HG03558 (cell line): ENCODE results near the gene SGF29.
"Not testable (repeated sequence)": the region's sequence is repeated elsewhere in the genome, so short reads cannot be mapped to it uniquely, and the experiment has no call there.

ENCODE experiments used
- ATAC-seq: cut with Tn5 transposase; IDR thresholded peaks from one replicate; pipeline ENCODE4 v1.9.1; 2021; ENCODE audit warnings: moderate number of reproducible peaks; ENCODE audit not compliant: unreplicated experiment; ENCODE audit errors: extremely low read depth

The SGF29 gene

DNA sequence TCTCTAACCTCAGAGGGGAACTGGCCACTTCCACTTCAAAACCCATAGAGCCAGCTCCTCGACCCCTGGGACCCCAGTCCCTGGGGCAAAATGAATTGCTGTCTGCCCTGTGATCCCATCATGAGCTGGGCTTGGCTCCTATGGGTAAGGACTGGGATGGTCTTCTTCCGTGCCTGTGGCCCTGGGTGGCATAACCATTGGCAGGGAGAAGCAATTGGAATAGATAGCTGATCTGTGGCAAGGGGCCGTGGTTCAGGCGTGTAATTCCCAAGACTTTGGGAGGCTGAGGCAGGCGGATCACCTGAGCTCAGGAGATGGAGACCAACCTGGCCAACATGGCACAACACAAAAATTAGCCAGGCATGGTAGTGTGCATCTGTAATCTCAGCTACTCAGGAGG, 38.8 kb downstream of the SGF29 start:
- ATAC-seq, result no peak

DNA sequence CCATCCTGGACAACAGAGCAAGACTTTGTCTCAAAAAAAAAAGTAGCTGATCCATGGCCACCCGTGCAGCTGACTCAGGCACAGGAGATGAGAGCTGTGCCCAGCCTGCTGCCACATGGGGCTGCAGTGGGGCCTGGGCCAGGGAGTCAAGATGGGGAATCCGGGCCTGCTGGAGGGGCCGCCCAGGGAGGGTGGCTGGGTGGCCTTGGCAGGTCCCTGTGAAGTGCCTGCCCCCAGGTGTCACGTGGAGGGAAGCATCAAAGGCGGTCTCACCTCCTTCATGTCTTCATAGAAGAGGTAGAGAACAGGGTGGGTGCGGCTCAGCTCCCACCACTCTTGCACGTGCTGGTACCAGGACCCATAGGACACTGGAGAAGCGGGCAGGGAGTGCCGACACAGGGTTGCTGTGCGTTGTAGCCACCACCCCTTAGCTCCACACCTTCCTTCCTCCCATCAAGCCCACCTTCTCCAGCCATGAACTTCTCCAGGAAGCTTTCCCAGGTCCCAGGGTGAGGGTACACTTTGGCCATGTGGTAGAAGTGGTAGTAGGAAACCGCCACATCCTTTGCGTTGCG, 39.3 kb downstream of the SGF29 start:
- no peak for ATAC-seq

DNA sequence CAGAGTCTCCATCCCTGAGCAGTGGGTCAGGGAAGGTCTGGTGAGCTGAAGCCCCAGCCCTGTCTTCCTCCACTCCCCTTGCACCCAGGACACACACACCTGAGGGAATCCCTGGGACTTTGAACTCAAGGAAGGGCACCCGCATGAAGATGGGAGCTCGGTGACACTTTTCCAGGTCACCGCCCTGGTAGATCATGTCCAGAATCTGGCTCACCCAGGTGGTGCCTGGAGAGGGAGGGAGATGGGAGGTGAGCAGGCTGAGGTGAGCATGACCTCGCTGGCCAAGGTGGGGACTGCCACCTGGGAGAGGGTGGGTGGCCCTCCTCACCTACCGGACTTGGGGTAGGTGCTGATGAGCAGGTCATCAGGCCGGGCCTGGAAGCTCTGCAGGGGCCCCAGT, 41.7 kb downstream of the SGF29 start:
- ATAC-seq, result not testable (repeated sequence)

DNA sequence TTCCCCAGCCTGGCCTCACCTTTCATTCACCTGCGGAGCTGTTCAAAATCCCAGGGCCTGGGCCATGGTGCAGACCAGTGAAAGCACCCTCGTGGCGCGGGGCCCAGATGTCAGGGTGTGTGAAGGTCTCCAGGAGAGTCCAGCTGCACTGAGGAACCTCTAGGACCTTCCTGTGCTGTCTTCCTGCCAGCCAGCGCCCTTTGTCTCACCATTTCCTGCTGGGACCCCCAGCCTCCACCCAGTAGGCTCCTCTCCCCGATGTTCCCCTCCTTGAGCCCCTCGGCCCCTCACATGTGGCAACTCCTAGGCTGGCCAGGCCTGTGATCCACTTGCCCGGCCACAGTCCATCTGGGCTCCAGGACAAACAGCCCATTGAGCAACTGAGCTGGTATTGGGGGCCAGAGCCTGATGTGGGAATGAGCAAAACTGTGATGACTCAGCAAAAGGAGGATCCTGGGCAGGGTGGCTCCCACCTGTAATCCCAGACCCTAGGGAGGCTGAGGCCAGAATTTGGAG, 42.5 kb downstream of the SGF29 start:
- no peak for ATAC-seq

DNA sequence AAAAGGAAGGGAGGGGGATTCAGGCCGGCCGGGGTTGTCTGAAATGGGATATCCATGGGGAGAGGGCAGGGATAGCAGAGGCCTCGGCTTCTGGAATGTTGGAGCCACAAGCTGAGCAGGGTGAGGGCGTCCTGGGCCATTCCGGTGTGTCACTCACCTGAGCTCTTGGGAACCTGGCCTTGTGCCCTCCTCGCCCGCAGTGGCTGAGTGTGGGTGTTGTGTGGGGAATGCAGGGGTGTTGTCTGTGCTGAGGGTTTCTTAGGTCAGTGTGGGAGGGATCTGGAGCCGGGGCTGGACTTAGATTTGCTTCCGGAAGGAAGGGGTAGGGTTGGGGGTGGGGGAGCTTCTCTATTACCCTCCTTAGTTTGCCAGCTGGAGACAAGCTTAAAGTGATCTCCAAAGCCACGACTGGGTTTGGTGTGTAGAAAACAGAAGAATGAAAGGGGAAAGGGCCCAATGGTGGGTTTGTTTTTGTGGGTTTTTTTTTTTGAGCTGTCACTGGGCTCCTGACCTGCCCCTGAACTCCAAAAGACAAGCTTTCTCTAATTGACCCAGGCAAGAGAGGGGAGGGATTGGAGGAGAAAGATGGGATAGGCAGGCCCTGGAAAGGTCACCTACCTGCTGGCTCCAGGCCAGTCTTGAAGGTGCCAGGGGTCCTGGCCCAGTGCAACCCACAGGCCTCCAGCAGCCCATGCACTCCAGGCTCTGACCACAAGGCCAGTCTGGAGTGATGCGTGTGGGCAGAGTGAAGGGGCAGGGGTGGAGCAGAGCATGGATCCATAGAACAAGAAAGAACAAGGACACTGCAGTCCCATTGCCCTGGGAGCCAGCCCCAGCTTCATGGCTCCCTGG, 43.3 kb downstream of the SGF29 start, which contains the start of gene SULT1A2:
Gene SULT1A2 (minus strand): TSS at position 211 of the 852 bp plus-strand sequence. CDS start 1,120 bp downstream, outside the sequence.
- ATAC-seq, result no peak

DNA sequence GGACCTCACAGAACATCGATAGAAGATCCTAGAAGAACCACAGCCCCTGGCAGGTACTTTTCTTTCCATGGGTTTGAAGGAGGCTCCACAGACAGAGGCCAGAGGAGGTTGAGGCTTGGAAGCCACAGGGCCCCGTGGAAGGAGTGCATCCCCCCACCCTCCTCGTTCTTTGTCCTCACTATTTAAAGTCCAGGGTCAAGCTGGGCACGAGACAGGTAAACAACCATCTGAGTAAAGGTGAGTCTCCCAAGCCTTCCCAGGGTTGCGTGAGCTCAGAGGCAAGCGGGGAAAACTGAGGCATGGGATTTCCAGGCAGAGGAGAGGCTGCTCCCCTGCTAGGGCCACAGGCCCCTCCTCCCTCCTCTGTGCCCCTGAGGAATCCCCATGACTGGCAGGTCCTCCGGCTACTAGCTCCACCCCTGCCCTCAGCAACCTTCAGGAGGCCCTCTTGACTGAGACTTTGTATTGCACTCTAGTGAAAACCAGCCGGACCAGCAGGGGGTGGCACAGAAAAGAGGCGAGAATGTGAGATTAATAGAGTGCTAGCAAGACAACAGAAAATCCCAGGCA, 44.1 kb downstream of the SGF29 start:
- ATAC-seq, result no peak

DNA sequence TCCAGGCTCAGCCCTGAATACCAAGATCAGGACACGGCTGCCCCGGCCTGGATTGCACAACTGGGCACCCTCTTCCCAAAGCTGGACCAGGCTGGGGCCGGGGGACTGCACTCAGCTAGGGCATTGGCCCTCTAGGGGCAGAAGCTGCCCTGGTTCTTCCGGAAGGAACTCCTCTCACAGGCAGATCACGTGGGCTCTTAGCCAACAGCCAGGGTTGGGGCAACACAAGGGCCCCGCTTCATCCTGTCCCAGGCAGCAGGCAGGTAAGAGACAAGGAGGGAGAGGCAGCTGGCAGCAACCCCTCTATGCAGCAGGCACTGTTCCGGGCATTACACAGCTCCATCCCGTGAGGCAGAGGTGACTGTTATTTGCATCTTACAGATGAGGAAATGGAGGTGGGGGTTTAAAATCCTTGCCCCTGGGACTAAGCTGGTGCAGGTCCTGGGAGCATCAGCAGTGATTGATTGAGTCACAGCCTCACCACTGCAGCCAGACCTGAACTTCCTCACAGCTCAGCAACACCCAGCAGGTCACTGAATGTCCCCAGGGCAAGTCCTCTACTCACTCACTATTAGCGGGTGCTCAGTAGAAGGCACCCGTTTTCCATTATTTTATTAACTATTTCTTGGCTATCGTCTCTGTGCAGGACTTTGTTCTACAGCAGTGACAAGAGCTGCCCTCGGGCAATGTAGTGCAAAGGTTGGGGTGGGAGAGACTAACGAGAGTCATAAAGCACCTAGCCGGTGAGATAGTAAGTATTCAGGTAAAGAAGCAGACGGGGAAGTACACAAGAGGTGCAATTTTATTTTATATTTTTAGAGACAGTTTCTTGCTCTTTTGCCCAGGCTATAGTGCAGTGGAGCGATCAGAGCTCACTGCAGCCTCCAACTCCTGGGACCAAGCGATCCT, 45.9 kb downstream of the SGF29 start:
- ATAC-seq, result not testable (repeated sequence)

DNA sequence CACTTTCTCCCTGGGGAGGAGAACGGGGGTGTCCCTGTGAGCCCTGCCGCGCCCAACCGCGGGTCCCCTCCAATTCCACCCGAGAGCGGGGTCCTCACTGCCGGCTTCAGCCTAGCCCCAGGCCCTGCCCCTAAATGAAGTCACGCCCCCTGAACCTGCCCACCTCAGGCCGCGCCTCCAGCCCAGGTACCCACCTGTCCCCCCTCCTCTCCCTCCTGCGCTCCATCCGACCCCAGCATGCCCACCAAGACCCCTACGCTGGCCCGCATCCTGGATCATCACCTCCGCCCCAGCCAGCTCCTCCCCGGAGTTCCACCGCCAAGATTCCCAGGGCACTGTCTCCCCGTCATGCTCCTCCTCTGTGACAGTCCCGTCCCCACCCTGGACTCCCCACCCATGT, 47.2 kb downstream of the SGF29 start:
- not testable (repeated sequence) for ATAC-seq

DNA sequence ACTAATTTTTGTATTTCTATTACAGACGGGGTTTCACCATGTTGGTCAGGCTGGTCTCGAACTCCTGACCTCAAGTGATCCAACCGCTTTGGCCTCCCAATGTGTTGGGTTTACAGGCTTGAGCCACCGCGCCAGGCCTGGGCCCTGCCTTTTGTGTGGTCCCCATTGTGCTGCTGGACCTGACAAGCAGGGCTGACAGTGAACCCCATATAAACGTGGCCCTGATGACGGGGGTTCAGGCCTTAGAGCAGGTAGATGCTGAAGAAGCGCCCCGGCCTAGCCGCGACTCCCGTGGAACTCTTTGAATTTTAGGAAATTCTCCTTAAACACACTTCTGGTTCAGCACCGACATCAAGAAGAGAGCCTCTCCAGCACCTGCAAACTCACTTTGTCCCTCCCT, 47.9 kb downstream of the SGF29 start:
- ATAC-seq, result not testable (repeated sequence)

DNA sequence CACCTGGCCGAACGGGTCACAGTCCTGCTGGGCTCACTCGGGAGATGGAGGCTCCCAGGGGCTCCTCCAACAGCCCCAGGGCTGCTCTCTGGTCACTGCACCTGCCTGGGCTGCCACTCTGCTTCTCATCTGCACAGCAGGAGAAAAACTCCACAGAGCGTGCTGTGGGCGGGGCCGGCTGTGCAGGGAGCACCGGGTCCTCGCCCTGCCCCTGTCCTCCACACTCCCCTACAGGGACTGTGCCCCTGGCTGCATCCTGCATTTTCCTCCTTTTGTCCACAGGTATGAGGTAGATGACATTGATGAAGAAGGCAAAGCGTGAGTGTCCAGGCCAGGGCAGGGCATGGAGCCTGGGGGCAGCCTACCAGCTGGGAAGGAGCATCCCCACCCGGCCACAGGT, 48.3 kb downstream of the SGF29 start:
- not testable (repeated sequence) for ATAC-seq

DNA sequence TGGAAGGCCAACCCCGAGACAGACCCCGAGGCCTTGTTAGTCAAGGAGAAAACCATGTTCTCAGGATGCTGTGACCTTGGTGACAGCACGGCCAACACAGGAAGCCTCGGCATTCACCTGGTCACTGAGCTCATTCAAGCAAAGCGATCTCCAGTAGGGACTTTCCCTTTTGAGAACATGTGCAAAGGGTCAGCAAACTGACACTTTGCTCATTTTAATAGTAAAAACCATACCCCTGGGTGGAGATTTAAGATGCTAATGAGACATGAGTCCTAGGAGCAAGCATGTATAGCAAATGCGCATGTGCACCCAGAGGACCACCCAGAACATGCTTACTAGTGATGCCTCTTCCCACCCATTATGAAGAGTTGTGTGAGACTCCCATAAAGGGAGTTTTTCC, 48.8 kb downstream of the SGF29 start:
- ATAC-seq, result no peak

DNA sequence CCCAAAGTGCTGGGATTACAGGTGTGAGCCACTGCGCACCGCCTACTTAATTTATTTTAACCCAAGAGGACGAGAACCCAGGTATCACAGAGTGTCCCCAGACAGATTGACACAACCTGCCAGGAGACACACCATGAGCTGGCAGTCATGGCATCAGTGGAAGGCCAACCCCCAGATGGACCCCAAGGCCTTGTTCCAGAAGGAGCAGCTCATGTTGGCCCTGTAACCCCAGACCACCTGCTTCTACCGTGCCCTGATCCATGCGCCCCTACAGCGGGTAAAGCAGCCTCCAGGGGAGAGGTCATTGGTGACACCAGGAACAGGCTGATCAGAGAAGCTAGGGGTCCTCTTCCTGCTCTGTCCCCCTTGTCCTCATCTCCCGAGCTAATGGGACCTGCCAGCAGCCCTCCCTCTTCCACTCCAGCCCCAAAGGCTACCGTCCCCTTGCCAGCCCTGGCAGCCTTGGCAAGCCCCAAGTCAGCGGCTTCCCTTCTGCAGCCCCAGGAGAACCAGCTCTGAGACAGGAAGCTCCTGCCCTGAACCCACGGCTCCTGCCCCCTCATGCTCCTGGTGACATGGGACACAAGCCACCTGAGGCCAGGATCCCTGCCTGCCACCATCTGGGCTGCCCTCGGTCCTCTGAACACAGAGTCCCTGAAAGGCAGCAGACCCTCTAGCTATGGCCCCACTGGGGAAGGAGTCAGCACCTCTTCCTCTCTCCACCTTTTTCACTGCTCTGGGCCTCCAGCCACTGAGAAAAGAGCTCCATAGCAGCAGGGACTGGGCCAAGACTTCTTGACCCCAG, 49.9 kb downstream of the SGF29 start:
- no peak for ATAC-seq

DNA sequence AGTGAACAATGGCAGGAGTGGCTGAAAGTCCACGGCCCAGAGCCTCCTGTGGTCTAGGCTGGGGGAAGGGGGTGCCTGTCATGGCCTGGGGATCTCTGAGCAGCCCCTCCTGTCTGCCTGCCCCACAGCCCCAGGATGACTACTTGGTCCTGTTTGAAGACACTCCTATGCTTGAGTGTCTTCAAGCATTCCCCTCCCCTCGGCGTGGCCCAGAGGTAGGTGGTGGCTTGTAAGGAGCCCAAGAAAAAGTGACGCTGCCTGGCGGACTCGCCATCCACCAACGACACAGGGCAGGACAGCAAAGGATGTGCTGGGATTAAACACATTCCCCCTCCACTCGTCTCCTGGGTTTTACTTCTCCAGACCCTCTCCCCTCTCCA, 50.5 kb downstream of the SGF29 start:
- no peak for ATAC-seq

DNA sequence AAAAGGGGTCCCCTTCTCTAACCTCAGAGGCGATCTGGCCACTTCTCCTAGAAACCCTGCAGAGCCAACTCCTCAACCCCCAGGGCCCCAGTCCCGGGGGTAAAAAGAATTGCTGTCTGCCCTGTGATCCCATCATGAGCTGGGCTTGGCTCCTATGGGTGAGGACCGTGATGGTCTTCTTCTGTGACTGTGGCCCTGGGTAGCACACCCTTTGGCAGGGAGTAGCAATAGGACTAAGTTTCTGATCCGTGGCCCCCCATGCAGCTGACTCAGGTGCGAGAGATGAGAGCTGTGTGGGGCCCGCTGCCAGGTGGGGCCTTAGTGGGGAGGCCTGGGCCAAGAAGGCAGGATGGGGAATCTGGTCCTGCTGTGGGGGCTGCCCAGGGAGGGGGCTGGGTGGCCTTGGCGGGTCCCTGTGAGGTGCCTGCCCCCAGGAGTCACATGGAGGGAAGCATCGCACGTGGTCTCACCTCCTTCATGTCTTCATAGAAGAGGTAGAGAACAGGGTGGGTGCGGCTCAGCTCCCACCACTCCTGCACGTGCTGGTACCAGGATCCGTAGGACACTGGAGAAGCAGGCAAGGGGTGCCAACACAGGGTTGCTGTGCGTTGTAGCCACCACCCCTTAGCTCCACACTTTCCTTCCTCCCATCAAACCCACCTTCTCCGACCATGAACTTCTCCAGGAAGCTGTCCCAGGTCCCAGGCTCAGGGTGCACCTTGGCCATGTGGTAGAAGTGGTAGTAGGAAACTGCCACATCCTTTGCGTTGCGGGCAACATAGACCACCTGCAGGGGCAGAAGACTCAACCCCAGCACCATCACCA, 52.8 kb downstream of the SGF29 start:
- no peak for ATAC-seq

DNA sequence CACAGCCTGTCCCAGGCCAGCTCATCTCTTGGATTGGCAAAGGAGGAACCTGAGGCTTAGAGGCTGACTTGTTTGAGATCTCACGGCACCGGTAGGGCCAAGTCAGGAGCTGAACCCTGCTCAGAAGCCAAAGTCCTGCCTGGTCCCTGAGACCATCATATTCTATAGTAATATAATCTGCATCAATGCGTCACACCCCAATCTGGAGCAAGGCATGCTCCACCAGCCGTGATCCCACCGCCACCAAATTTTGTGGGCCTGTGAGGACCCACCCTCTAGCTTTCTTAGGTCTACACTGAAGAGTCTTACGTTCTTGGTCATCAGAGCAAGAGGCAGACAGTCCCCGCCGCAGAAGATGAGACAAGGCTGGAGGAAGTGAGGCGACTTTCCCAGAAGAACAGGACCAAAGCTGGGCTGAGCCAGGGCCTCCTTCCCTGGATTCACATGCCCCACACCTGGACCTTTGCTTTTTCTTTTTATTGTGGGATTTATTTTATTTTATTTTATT, 53.5 kb downstream of the SGF29 start:
- no peak for ATAC-seq

DNA sequence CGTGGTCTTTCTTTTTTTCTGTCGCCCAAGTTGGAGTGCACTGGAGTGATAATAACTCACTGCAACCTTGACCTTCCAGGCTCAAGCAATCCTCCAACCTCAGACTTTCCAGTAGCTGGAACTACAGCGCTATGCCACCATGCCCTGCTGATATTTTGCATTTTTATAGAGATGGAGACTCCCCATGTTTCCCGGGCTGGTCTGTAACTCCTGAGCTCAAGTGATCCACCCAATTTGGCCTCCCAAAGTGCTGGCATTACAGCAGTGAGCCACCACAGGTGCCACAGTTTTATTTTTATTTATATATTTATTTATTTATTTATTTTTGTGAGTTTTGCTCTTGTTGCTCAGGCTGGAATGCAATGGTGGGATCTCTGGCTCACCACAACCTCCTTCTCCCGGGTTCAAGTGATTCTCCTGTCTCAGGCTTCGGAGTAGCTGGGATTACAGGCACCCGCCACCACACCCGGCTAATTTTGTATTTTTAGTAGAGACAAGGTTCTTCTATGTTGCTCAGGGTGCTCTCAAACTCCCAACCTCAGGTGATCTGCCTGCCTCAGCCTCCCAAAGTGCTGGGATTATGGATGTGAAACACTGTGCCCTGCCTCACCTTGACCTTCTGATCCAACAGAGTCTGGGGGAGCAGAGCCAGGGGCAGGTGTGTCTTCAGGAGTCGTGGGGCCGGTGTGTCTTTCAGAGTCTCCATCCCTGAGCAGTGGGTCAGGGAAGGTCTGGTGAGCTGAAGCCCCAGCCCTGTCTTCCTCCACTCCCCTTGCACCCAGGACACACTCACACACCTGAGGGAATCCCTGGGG, 54.2 kb downstream of the SGF29 start:
- ATAC-seq, result not testable (repeated sequence)

DNA sequence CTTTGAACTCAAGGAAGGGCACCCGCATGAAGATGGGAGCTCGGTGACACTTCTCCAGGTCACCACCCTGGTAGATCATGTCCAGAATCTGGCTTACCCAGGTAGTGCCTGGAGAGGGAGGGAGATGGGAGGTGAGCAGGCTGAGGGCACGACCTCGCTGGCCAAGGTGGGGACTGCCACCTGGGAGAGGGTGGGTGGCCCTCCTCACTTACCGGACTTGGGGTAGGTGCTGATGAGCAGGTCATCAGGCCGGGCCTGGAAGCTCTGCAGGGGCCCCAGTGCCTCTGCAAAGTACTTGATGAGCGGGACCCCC, 54.7 kb downstream of the SGF29 start:
- not testable (repeated sequence) for ATAC-seq
